Ovary (tissue), 3 donors: ENCODE data around the gene YWHAQ.

Experiments
- POLR2A ChIP-seq: fragments of 450-650 bp; IDR thresholded peaks from one replicate; pipeline ENCODE4 v1.6.1; 2017; ENCODE audit warnings: antibody characterized with exemption, mild to moderate bottlenecking, moderate library complexity
- TF ChIP-seq, protein P1 (sequence below), 3 donors: fragments of 450-650 bp in 2 of 3; fragments of 200-600 bp in 1 of 3; IDR thresholded peaks; one replicate each; pipeline versions ENCODE4 v1.5.1 to v1.8.0; 2016 to 2022; ENCODE audit warnings: antibody characterized with exemption in 3 of 3, mild to moderate bottlenecking in 1 of 3
- donor health status: DM: no; HTN: no; CAD: no.

- no peak for TF ChIP-seq POLR2A
- TF ChIP-seq, protein P1, sequence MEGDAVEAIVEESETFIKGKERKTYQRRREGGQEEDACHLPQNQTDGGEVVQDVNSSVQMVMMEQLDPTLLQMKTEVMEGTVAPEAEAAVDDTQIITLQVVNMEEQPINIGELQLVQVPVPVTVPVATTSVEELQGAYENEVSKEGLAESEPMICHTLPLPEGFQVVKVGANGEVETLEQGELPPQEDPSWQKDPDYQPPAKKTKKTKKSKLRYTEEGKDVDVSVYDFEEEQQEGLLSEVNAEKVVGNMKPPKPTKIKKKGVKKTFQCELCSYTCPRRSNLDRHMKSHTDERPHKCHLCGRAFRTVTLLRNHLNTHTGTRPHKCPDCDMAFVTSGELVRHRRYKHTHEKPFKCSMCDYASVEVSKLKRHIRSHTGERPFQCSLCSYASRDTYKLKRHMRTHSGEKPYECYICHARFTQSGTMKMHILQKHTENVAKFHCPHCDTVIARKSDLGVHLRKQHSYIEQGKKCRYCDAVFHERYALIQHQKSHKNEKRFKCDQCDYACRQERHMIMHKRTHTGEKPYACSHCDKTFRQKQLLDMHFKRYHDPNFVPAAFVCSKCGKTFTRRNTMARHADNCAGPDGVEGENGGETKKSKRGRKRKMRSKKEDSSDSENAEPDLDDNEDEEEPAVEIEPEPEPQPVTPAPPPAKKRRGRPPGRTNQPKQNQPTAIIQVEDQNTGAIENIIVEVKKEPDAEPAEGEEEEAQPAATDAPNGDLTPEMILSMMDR (IDR thresholded peaks at IDR 0.05): no peak
Measured at GRCh38 chr2:9668687-9669345, 38.0 kb upstream of the YWHAQ start.
